HG03460 (cell line): ENCODE results near the gene PSMA1.
"Not testable (repeated sequence)": the region's sequence is repeated elsewhere in the genome, so short reads cannot be mapped to it uniquely, and the experiment has no call there.

Experiments
- ATAC-seq: cut with Tn5 transposase; IDR thresholded peaks from one replicate; pipeline ENCODE4 v1.9.1; 2021; ENCODE audit not compliant: unreplicated experiment

Gene PSMA1

DNA sequence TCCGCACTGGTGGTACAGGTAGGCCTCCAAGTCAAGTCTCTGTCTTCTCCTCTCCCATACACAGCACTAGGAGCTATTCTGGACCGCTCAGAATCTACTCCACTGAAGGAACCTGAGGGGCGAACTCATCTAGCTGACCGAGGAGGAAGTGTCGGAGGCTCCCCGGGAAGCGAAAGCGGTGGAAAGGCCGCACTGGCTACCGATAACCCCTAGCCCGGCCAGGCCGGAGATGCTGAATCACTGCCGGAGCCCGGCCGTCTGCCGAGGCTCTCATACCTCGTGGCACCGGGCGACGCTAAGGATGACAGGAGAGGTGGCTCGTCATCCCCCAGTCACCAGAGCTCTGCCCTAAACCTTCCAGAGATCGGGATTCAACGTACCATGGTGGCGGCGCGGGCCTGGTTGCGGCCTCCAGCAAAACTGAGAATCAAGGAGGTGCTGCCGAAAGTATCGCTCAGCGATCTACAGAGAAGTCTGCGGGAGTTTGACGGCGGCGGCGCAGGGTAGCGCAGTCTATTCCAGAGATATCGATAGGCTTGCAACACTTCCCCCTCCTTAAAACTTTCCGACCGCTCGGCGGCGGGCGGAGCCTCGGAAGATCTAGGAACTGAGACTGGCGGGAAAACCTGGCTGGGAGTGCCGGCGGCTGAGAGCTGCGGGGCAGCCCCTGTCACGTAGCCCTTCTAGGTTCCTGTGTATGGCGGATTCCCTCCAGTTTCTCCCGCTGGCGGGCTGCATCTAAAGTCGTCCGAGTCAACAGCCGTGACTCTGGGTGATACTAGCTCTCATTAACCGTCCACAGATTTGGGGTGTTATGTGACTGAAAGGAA, at the start of gene PSMA1:
Gene PSMA1, minus strand, starts transcription at position 470 of the 830 bp plus-strand sequence. Its CDS starts 87 bp downstream, at position 383.
- ATAC-seq = peak; percentile 91

DNA sequence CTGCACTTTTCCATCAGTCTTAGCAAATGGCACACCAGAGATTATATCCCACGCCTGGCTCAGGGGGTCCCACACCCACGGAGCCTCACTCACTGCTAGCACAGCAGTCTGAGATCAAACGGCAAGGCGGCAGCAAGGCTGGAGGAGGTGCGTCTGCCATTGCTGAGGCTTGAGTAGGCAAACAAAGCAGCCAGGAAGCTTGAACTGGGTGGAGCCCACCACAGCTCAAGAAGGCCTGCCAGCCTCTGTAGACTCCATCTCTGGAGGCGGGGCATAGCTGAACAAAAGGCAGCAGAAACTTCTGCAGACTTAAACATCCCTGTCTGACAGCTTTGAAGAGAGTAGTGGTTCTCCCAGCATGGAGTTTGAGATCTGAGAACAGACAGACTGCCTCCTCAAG, 49.3 kb upstream of the PSMA1 start:
- not testable (repeated sequence) for ATAC-seq

DNA sequence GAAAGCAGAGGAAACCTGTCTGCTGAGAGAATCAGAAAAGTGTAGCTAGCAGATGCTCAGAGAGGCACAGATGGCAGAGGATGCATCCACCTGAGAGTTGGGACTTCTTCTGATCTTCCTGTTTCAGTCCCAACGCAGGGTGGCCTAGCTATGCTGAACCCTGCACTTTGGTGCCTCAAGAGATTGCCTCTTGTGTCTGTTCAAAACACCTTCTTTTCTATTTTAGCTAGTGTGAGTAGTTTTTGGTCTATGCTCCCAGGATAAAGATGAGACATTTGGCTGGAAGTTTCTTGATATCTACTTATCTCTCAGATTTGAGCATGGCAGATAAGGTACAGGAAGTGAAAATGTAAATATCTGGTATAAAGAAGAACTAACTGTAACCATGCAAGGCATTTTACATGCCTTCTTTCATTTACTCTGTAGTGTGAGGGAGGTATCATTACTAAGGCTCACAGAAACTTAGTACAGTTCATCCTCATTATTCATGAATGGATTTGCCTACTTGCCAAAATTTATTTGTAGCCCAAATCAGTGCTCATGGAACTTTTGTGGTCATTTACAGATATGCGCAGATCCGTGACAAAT, 47.0 kb upstream of the PSMA1 start:
- ATAC-seq = no peak

DNA sequence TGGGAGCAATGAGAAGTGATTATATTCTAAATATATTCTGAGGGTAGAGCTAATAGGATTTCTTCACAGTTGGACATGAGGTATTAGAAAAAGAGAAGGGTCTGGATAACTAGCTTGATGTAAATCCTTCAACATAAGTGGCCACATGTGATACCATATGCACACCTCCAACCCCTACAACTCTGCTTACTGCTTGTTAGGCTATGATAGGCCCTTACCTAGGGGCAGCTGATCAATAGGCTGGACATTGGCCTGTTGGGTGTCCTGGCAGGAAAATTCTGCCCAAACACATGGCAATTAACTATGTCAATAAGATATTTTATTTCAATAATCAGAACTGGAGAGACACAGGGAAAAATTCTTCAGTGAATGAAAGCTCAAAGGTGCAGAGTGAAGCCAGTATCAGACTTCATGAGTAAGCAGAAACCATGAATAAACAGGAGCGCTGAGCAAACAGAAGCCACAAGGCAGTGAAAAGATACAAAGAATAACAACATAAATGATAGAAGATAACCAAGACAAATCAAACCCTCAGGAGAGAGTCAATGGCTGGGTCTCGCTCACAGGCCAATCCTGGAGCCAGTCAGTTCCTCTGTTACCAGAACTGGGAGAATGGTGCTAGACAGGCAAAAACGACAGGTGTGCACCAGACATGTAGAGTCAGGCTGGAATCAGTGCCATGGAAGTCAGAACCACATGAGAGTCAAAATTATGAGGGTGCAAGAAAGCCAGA, 46.3 kb upstream of the PSMA1 start:
- no peak for ATAC-seq

DNA sequence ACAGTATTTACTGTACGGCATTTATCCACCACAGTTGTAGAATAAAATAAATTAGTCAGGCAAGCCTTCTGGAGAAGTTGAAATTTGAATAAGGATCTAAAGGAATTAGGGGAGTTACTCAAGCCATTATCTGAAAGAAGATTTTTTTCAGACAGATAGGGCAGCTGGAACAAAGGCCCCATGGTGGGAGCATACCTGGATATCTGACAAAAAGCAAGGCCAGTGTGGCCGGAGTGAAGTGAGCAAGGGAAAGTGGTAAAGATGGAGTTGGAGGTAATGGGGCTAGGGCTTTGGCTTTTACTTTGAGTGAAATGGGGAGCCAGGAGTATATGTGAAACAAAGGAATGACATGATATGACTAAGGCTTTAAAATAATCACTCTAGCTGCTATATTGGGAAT, 45.7 kb upstream of the PSMA1 start:
- no peak for ATAC-seq

DNA sequence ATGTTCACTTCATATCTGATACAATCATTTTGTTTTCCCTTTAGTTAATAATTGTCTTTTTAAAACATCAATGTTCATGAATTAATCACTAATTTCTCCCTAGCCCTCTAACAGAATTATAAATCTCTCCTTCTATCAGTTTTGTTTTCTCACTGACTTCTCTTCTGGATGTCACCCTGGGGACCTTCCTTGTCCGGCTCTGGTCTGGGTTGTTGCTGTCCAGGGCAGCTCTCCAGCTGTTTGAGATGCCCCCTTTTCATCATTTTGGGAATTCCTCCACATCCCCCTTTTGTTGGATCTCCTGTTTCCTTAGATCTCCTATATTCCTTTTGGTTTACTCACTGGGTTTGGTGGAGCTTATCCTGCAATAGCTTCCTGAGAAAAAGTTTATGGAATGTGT, 35.6 kb upstream of the PSMA1 start:
- no peak for ATAC-seq

- peak; percentile 82 for ATAC-seq
Observed at GRCh38 chr11:14554959-14555358, 34.8 kb upstream of the PSMA1 start.

GRCh38 chr11:14552089-14552488, 31.9 kb upstream of the PSMA1 start:
- no peak for ATAC-seq

DNA sequence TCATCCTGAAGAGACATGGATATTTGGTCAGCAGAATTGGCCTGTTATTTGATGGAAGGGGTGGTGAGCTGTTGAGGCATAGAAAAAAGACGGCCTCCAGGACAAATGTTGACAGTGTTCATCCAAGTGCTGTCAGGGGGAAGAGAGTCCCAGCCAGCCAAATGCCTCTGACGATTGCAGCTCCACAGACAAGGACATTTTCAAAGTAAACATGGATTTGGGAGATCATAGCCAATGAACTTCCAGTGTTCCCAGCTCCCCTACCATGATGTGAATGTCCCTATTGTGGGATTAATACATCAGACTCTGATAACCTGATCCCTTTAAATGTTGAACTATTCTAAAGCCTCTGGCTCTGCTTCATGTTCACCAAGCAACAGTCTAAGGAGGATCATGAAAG, 31.2 kb upstream of the PSMA1 start:
- ATAC-seq = no peak

GRCh38 chr11:14549891-14550290, 29.7 kb upstream of the PSMA1 start:
- no peak for ATAC-seq

GRCh38 chr11:14547440-14547839, 27.3 kb upstream of the PSMA1 start:
- no peak for ATAC-seq

DNA sequence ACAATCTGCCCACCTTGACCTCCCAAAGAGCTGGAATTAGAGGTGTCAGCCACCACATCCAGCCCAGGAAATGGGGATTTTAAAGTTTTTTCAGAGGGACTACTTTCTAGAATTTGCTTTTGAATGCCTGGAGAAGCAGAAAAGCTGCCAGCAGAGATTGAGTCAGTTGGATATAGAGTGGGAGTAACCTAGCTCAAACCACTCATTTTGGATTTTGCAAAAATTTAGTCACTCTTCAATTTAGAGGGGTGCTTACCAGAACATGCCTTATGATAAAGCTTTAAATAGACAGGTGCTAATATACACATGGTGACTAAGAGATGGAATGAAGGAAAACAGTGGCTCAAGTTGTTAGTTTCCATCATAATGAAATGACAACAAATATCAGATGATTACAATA, 26.5 kb upstream of the PSMA1 start:
- ATAC-seq = no peak

DNA sequence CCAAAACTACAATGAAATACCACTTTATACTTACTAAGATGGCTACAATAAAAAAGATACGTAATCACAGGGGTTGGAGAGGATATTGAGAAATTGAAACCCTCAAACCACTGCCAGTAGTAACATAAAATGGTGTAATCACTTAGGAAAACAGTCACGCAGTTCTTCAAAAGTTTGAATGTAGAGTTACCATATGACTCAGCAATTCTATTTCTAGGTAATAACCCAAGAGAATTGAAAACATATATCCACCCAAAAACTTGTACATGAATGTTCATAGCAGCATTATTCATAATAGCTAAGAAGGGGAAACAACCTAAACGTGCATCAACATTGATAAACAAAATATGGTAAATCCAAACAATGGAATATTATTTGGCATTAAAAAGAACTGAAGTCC, 24.4 kb upstream of the PSMA1 start:
- ATAC-seq = peak; percentile 80

GRCh38 chr11:14543260-14543659, 23.1 kb upstream of the PSMA1 start:
- no peak for ATAC-seq

- no peak for ATAC-seq
Observed at GRCh38 chr11:14542324-14542723, 22.1 kb upstream of the PSMA1 start.

GRCh38 chr11:14541192-14541947, 21.2 kb upstream of the PSMA1 start:
- no peak for ATAC-seq

- no peak for ATAC-seq
Observed at GRCh38 chr11:14539982-14540421, 19.8 kb upstream of the PSMA1 start.

GRCh38 chr11:14538926-14539554, 18.9 kb upstream of the PSMA1 start:
- ATAC-seq = no peak

DNA sequence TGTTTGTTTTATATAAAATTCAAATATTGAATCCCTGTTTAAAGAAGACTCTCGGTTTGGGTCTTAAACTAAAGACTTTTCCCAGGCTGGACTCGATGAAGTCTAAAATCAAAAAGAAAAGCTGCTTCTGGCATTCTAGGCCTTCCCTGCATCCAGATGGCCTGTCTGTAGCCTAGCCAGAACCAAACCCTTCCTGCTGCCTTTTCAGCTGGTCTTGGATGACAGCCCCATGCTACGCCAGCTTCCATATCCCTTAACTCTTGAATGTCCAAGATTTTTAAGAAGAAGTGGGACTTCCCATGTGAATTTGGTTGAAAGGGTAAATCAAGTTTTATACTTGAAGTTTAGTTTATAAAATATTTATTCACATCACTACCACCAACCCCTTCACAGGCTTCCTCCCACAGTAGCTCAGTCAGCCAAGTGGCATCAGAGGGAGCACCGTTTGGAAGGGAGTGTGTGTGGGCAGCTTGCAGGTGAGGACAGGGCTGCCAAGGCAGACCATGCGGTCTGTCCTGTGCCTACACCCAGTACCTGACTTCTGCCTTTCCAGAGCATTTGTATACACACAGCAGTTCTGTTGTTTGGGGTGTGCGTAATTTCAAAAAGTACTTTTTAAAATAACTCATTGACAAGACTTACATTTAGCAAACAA, 18.2 kb upstream of the PSMA1 start:
- no peak for ATAC-seq

DNA sequence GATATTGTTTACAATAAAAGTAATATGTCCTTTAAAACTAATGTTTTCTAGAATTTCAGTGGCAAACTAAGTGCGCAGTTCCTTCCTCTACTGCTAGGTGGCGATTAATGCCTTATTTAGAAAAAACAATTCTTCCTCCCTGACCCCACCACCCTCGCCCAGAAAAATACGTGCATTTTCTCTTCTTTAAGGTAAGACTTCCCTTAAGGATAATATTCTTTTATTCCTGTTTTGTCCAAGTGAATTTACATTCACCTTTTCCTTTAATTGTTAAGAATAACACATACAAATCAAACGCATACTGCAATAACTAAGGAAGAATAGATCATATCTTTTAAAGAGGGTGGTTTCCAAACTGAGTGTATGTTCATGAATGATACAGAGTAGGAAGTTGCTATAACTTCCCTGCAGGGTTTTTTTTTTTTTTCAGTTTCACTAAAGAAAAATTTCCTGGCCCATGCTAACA, 17.0 kb upstream of the PSMA1 start:
- peak; percentile 65 for ATAC-seq
